CD14-positive monocyte (primary cell): ENCODE results near the gene TSN. TPM values are rescaled to one million over a fixed set of nuclear protein-coding genes. Genes with fewer than 3 reads are reported as not detected.
"Not testable (repeated sequence)": the region's sequence is repeated elsewhere in the genome, so short reads cannot be mapped to it uniquely, and the experiment has no call there.

Experiments used
- DNase-seq, 3 donors: peaks; one replicate each; pipeline ENCODE4 v3.0.0-alpha.2; 2011 to 2022
- H2AFZ ChIP-seq: 2 replicates; pipeline ENCODE4 v1.6.0; 2012; ENCODE audit warnings: mild to moderate bottlenecking, low read depth, low read length, inconsistent platforms; ENCODE audit not compliant: insufficient read depth, poor library complexity, severe bottlenecking
- H3K27ac ChIP-seq, 2 donors: 1 replicate in 1 of 2; 2 replicates in 1 of 2; pipeline ENCODE4 v1.5.1; 2012 to 2013; ENCODE audit warnings: low read length in 2 of 2, control low read depth in 1 of 2, inconsistent platforms in 1 of 2, low read depth in 1 of 2, mild to moderate bottlenecking in 1 of 2
- H3K27me3 ChIP-seq, 2 donors: one replicate each; pipeline versions ENCODE4 v1.6.0 to v1.6.1; 2011 to 2013; ENCODE audit warnings: low read length in 2 of 2; ENCODE audit not compliant: control insufficient read depth in 2 of 2, insufficient read depth in 2 of 2
- H3K36me3 ChIP-seq, 2 donors: replicated peaks in 1 of 2; 1 replicate in 1 of 2; 2 replicates in 1 of 2; pipeline versions ENCODE4 v1.5.1 to v1.6.1; 2012 to 2013; ENCODE audit warnings: low read length in 2 of 2, control low read depth in 1 of 2, inconsistent platforms in 1 of 2, mild to moderate bottlenecking in 1 of 2; ENCODE audit not compliant: insufficient read depth in 2 of 2, control insufficient read depth in 1 of 2
- H3K4me1 ChIP-seq, 2 donors: 1 replicate in 1 of 2; 2 replicates in 1 of 2; pipeline versions ENCODE4 v1.5.1 to v1.6.1; 2012 to 2013; ENCODE audit warnings: low read length in 2 of 2, control low read depth in 1 of 2, inconsistent platforms in 1 of 2, mild to moderate bottlenecking in 1 of 2, moderate library complexity in 1 of 2; ENCODE audit not compliant: insufficient read depth in 2 of 2, control insufficient read depth in 1 of 2
- H3K4me2 ChIP-seq: replicated peaks from 2 replicates; pipeline ENCODE3; 2012; ENCODE audit warnings: low read length, moderate library complexity, mild to moderate bottlenecking; ENCODE audit not compliant: poor library complexity, severe bottlenecking; ENCODE audit errors: extremely low read depth
- H3K4me3 ChIP-seq, 3 experiments: fragments of 200-600 bp in 1 of 3; sonication (generic) in 1 of 3; replicated peaks in 1 of 3; 1 replicate in 2 of 3; 2 replicates in 1 of 3; pipeline ENCODE4 v1.5.1; 2011 to 2013; ENCODE audit warnings: low read length in 3 of 3, mild to moderate bottlenecking in 3 of 3, control low read depth in 2 of 3, low read depth in 2 of 3, inconsistent platforms in 1 of 3, moderate library complexity in 1 of 3
- H3K79me2 ChIP-seq: 2 replicates; pipeline ENCODE4 v1.6.0; 2012; ENCODE audit warnings: mild to moderate bottlenecking, control low read depth, inconsistent platforms, low read length, moderate library complexity; ENCODE audit not compliant: insufficient read depth
- H3K9ac ChIP-seq: 2 replicates; pipeline ENCODE4 v1.6.0; 2017; ENCODE audit warnings: low read length, mild to moderate bottlenecking; ENCODE audit not compliant: insufficient read depth, poor library complexity, severe bottlenecking
- H3K9me3 ChIP-seq, 2 donors: replicated peaks in 1 of 2; 1 replicate in 1 of 2; 2 replicates in 1 of 2; pipeline versions ENCODE4 v1.5.1 to v1.6.1; 2012 to 2013; ENCODE audit warnings: low read length in 2 of 2, control low read depth in 1 of 2; ENCODE audit not compliant: control insufficient read depth in 1 of 2, insufficient read depth in 1 of 2
- H4K20me1 ChIP-seq: 2 replicates; pipeline ENCODE4 v1.6.0; 2012; ENCODE audit warnings: mild to moderate bottlenecking, low read length, control low read depth, moderate library complexity; ENCODE audit not compliant: insufficient read depth
- H3K27ac Mint-ChIP-seq, 7 donors: one replicate each; pipeline ENCODE4 v1.8.0; 2020; ENCODE audit warnings: mild to moderate bottlenecking in 7 of 7, mixed read lengths in 7 of 7, moderate library complexity in 6 of 7, inconsistent platforms in 2 of 7
- H3K27me3 Mint-ChIP-seq, 3 donors: one replicate each; pipeline ENCODE4 v1.8.0; 2021 to 2022; ENCODE audit warnings: low read depth in 3 of 3, mild to moderate bottlenecking in 3 of 3, mixed read lengths in 3 of 3, moderate library complexity in 3 of 3, inconsistent platforms in 1 of 3
- H3K36me3 Mint-ChIP-seq, 2 donors: one replicate each; pipeline ENCODE4 v1.8.0; 2020; ENCODE audit warnings: mixed read lengths in 2 of 2, inconsistent platforms in 1 of 2, mild to moderate bottlenecking in 1 of 2
- H3K4me1 Mint-ChIP-seq: one replicate; pipeline ENCODE4 v1.8.0; 2020; ENCODE audit warnings: mild to moderate bottlenecking, mixed read lengths
- H3K4me3 Mint-ChIP-seq, 2 donors: one replicate each; pipeline ENCODE4 v1.8.0; 2020; ENCODE audit warnings: mild to moderate bottlenecking in 2 of 2, mixed read lengths in 2 of 2, moderate library complexity in 1 of 2
- H3K9me3 Mint-ChIP-seq, 7 donors: one replicate each; pipeline ENCODE4 v1.8.0; 2020 to 2022; ENCODE audit warnings: mixed read lengths in 7 of 7, mild to moderate bottlenecking in 6 of 7, moderate library complexity in 6 of 7, inconsistent platforms in 2 of 7
- CTCF ChIP-seq: fragments of 200-600 bp; IDR thresholded peaks from one replicate; pipeline ENCODE4 v1.8.0; 2022; ENCODE audit warnings: antibody characterized with exemption, mild to moderate bottlenecking
- WGBS: methylation state at CpG from one replicate; pipeline ENCODE4 v1.1.5; 2013; ENCODE audit warnings: missing lambda C conversion rate; ENCODE audit not compliant: insufficient coverage; 5-methylcytosine and 5-hydroxymethylcytosine counted together
- intact Hi-C, 2 donors: fragments of 100-400 bp; cut with micrococcal nuclease; formaldehyde crosslinking; loops; one replicate each; pipeline versions ENCODE4 v1.15.0 to v1.15.1; 2023
- polyA plus RNA-seq, 3 donors: library from polyadenylated mRNA; depleted of rRNA in 1 of 3; unstranded in 2 of 3; stranded (reverse) in 1 of 3; fragments of 300-500 nt in 2 of 3; fragments of >200 nt in 1 of 3; fragmentation: Illumina TruSeq in 2 of 3; gene quantifications; 1 replicate in 2 of 3; 2 replicates in 1 of 3; pipeline ENCODE4 v1.2.3, GENCODE V29; 2012 to 2021

TSN gene
- polyA plus RNA-seq, 3 donors: 12.2 to 66.5 (median 65.5) TPM

DNA sequence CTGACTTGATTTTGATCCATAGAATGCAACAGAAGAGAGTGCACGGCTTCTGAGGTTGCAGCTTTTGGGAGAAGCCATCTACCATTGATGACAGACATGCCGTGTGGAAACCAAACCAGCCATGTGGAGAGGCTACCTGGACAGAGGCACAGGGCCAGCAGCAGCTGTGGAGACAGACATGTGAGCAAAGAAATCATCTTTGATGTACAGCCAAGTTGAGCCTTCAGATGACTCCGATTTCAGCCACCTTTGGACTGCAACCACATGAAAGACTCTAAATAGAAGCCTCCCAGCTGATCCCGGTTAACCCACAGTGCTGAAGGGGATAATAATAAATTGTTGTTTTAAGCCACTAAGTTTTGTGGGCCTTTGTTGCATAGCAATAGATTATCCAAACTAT is 54.2 kb downstream of the TSN start:
- no peaks in the 10 kb centered on the region for H3K4me1 ChIP-seq
- intact Hi-C loops: no loop called here
- no peak overlapping the region for H3K27ac Mint-ChIP-seq
- H3K27me3 Mint-ChIP-seq: peaks cover 0 to 4% (median 2%) of the 10 kb centered on the region in 3 donors
- H3K9me3 Mint-ChIP-seq: peaks cover 0 to 7% (median 2%) of the 10 kb centered on the region in 7 donors
- no peak overlapping the region for H2AFZ ChIP-seq
- WGBS: 95% methylated on average over 2 of the region's 4 CpGs
- no peak for TF ChIP-seq CTCF
- H4K20me1 ChIP-seq: no peaks in the 10 kb centered on the region
- no peak overlapping the region for H3K27ac ChIP-seq
- no peaks in the 10 kb centered on the region for H3K79me2 ChIP-seq
- H3K9me3 ChIP-seq: no peaks in the 10 kb centered on the region
- no peak overlapping the region for H3K9ac ChIP-seq
- H3K36me3 Mint-ChIP-seq: no peaks in the 10 kb centered on the region
- DNase-seq: no peak
- no peak overlapping the region for H3K4me3 ChIP-seq
- no peaks in the 10 kb centered on the region for H3K36me3 ChIP-seq
- no peak overlapping the region for H3K4me2 ChIP-seq
- peaks cover 9% of the 10 kb centered on the region for H3K4me1 Mint-ChIP-seq
- no peak overlapping the region for H3K4me3 Mint-ChIP-seq
- no peaks in the 10 kb centered on the region for H3K27me3 ChIP-seq

DNA sequence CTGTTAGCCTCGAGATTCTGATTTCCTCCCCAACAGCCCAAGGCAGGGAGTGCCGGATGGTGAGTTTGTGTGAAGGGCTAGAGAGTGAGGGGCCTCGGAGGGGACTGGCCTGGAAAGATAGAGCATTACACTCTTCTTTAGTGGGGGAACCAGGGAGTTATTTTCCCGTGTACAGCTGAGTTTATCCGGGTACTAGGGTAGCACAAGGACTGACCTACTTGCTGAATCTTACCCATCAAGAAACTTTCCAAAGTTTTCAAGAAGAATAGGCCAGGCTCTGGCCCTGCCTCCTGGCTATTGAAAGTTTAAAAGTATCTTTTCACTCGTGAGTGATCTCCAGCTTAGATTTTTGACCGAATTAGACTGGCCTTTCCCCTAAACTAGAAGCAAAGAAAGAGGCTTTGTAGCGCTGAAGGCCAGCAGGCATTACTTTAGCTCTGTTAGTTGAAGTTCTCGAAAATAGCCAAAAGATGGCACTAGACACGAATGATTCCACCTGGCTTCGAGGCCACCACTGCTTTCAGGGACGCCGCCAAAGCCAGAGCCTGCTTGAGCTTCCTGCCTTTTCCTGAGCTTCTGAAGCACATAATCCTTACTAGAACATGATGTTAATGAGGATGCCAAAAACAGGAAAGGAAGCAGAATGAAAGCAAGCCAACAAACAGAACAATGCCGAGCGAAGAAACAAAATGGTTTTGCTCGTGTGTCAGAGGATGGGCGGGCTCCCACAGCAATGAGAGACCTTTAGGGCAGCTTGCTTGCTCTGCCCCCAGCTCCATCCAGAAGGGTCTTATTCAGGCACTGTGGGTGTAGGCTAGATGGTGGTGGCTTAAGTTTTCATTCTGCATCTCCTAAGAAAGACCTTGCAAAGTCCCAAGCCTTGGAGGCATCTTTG is 55.8 kb downstream of the TSN start:
- Histone ChIP-seq H3K9me3 (no peaks in the 10 kb centered on the region), H2AFZ (peak overlapping the region; percentile 33), H3K27me3 (no peaks in the 10 kb centered on the region), H3K79me2 (no peaks in the 10 kb centered on the region), H3K36me3 (no peaks in the 10 kb centered on the region), H3K4me2 (no peak overlapping the region), H3K9ac (no peak overlapping the region), H3K4me3 (no peak overlapping the region), H3K27ac (no peak overlapping the region), H3K4me1 (no peaks in the 10 kb centered on the region), H4K20me1 (no peaks in the 10 kb centered on the region)
- H3K27me3 Mint-ChIP-seq: peaks cover 0 to 4% (median 2%) of the 10 kb centered on the region in 3 donors
- no peak overlapping the region for H3K4me3 Mint-ChIP-seq
- no peaks in the 10 kb centered on the region for H3K36me3 Mint-ChIP-seq
- peak; percentile 23 for TF ChIP-seq CTCF
- peaks cover 6% of the 10 kb centered on the region for H3K4me1 Mint-ChIP-seq
- no peak for DNase-seq
- intact Hi-C loops: no loop called here
- WGBS: 51% methylated on average over 11 of the region's 17 CpGs
- H3K27ac Mint-ChIP-seq: peak overlapping the region in 1 of 7 donors; percentile 3
- H3K9me3 Mint-ChIP-seq: peaks cover 0 to 7% (median 2%) of the 10 kb centered on the region in 7 donors

DNA sequence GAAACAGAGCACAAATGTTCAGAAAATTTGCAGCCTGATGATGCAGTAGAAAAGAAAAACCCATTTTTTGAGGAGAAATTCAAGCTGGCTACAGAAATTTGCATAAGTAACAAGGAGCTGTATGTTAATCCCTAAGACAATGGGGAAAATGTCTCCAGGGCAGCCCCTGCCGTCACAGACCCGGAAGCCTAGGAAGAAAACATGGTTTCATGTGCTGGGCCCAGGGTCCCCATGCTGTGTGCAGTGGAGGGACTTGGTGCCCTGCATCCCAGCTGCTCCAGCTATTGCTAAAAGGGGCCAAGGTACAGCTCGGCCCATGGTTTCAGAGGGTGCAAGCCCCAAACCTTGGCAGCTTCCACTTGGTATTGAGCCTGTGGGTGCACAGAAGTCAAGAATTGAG is 57.6 kb downstream of the TSN start:
- 100% methylated on average over 3 of the region's 3 CpGs for WGBS
- DNase-seq, H3K4me1 Mint-ChIP-seq, H3K9me3 ChIP-seq, H3K36me3 Mint-ChIP-seq, H3K4me3 Mint-ChIP-seq, H3K9me3 Mint-ChIP-seq, H3K27ac Mint-ChIP-seq, H3K4me3 ChIP-seq, H3K4me2 ChIP-seq, H3K27ac ChIP-seq, H3K4me1 ChIP-seq, H2AFZ ChIP-seq, H3K27me3 ChIP-seq, intact Hi-C loops, H3K79me2 ChIP-seq, H3K9ac ChIP-seq, H3K36me3 ChIP-seq, H3K27me3 Mint-ChIP-seq, H4K20me1 ChIP-seq: not testable (repeated sequence)
